HAP-1 (cell line): ENCODE measurements around the gene MISP3.

ENCODE experiments used
- DNase-seq, 2 experiments: peaks; one replicate each; pipeline ENCODE4 v3.0.0-alpha.2; 2016 to 2020; ENCODE audit warnings: low spot score in 2 of 2
- H3K27me3 ChIP-seq: fragments of 250-450 bp; sonication (Bioruptor Pico); 2 replicates; pipeline ENCODE4 v1.5.1; 2020; ENCODE audit warnings: low read depth, mild to moderate bottlenecking, moderate library complexity
- H3K36me3 ChIP-seq: fragments of 250-450 bp; sonication (Bioruptor Pico); replicated peaks from 2 replicates; pipeline ENCODE4 v1.5.1; 2020; ENCODE audit warnings: mild to moderate bottlenecking
- H3K4me1 ChIP-seq: fragments of 250-450 bp; sonication (Bioruptor Pico); 2 replicates; pipeline ENCODE4 v1.5.1; 2020; ENCODE audit warnings: mild to moderate bottlenecking
- H3K4me3 ChIP-seq: fragments of 250-450 bp; sonication (Bioruptor Pico); 2 replicates; pipeline ENCODE4 v1.5.1; 2020; ENCODE audit warnings: mild to moderate bottlenecking, moderate library complexity
- H3K9me3 ChIP-seq: fragments of 250-450 bp; sonication (Bioruptor Pico); 2 replicates; pipeline ENCODE4 v1.5.1; 2020; ENCODE audit warnings: mild to moderate bottlenecking, moderate library complexity
- in situ Hi-C: fragments of 300-500 bp; cut with MboI; formaldehyde crosslinking; loops from 3 replicates; pipeline ENCODE4 v1.14.3; 2020; ENCODE audit warnings: low sequenced_read_pairs, inconsistent platforms, mixed read lengths

Gene MISP3

GRCh38 chr19:14118165-14119051 lies 45.8 kb downstream of the MISP3 start:
- no peaks in the 10 kb centered on the region for H3K27me3 ChIP-seq
- peak overlapping the region; percentile 32 for H3K4me3 ChIP-seq
- in situ Hi-C loops = no loop called here
- H3K4me1 ChIP-seq = peaks cover 12% of the 10 kb centered on the region
- H3K36me3 ChIP-seq = peaks cover 23% of the 10 kb centered on the region
- no peak for DNase-seq
- H3K9me3 ChIP-seq = no peaks in the 10 kb centered on the region

- Histone ChIP-seq H3K27me3 (no peaks in the 10 kb centered on the region), H3K4me3 (no peak overlapping the region), H3K9me3 (no peaks in the 10 kb centered on the region), H3K4me1 (peaks cover 12% of the 10 kb centered on the region), H3K36me3 (peaks cover 27% of the 10 kb centered on the region)
- no peak for DNase-seq
- in situ Hi-C loops = no loop called here
These were observed 46.6 kb downstream of the MISP3 start for GRCh38 chr19:14119146-14119545.

GRCh38 chr19:14119644-14120496 lies 47.3 kb downstream of the MISP3 start:
- Histone ChIP-seq H3K27me3 (no peaks in the 10 kb centered on the region), H3K4me3 (no peak overlapping the region), H3K36me3 (peaks cover 34% of the 10 kb centered on the region), H3K9me3 (no peaks in the 10 kb centered on the region), H3K4me1 (peaks cover 12% of the 10 kb centered on the region)
- in situ Hi-C loops = no loop called here
- DNase-seq = no peak

- in situ Hi-C loops = no loop called here
- peaks cover 40% of the 10 kb centered on the region for H3K36me3 ChIP-seq
- peaks cover 12% of the 10 kb centered on the region for H3K4me1 ChIP-seq
These were observed 47.9 kb downstream of the MISP3 start for GRCh38 chr19:14120497-14120780.

GRCh38 chr19:14122924-14123323 lies 50.3 kb downstream of the MISP3 start:
- DNase-seq = no peak
- H3K9me3 ChIP-seq = no peaks in the 10 kb centered on the region
- in situ Hi-C loops = no loop called here
- no peak overlapping the region for H3K4me3 ChIP-seq
- peaks cover 48% of the 10 kb centered on the region for H3K36me3 ChIP-seq
- no peaks in the 10 kb centered on the region for H3K27me3 ChIP-seq
- peaks cover 5% of the 10 kb centered on the region; the same call in 1 of the 2 replicates for H3K4me1 ChIP-seq

More at GRCh38 chr19:14120497-14120780, 47.9 kb downstream of the MISP3 start:
- no peak overlapping the region for H3K4me3 ChIP-seq
- no peaks in the 10 kb centered on the region for H3K9me3 ChIP-seq
- H3K27me3 ChIP-seq = no peaks in the 10 kb centered on the region
- DNase-seq = no peak
